Measurements from ENCODE around the gene LY6G5B.

LY6G5B gene

GRCh38 chr6:31687860-31688693 is 18.3 kb downstream of the LY6G5B start:
- no peak for TF ChIP-seq POLR2AphosphoS5 (IDR thresholded peaks at IDR 0.05; ENCODE audit: low read depth, low read length)
- TF ChIP-seq TAF1 (IDR thresholded peaks at IDR 0.05; ENCODE audit: borderline replicate concordance, insufficient read depth, low read length): no peak
- TF ChIP-seq REST (IDR thresholded peaks at IDR 0.05; ENCODE audit: insufficient read depth in 1 of 2, low read depth in 2 of 2, low read length in 2 of 2): no peak
- TF ChIP-seq SIN3A (IDR thresholded peaks at IDR 0.05; ENCODE audit: borderline replicate concordance, insufficient read depth, low read length): no peak
- no peak for TF ChIP-seq FOXP2 (optimal IDR thresholded peaks at IDR 0.05; ENCODE audit: borderline replicate concordance, extremely low read depth, extremely low read length, insufficient read depth)

GRCh38 chr6:31689249-31690110 is 19.7 kb downstream of the LY6G5B start:
- no peak for TF ChIP-seq POLR2AphosphoS5 (IDR thresholded peaks at IDR 0.05; ENCODE audit: low read depth, low read length)
- no peak for TF ChIP-seq SIN3A (IDR thresholded peaks at IDR 0.05; ENCODE audit: borderline replicate concordance, insufficient read depth, low read length)

- TF ChIP-seq SIN3A (IDR thresholded peaks at IDR 0.05; ENCODE audit: borderline replicate concordance, insufficient read depth, low read length) (no peak), POLR2AphosphoS5 (IDR thresholded peaks at IDR 0.05; ENCODE audit: low read depth, low read length) (no peak), FOXP2 (optimal IDR thresholded peaks at IDR 0.05; ENCODE audit: borderline replicate concordance, extremely low read depth, extremely low read length, insufficient read depth) (no peak), REST (IDR thresholded peaks at IDR 0.05; ENCODE audit: insufficient read depth in 1 of 2, low read depth in 2 of 2, low read length in 2 of 2) (no peak), TAF1 (IDR thresholded peaks at IDR 0.05; ENCODE audit: borderline replicate concordance, insufficient read depth, low read length) (no peak)
Measured at GRCh38 chr6:31690231-31691077, 20.7 kb downstream of the LY6G5B start.

GRCh38 chr6:31691078-31691463 is 21.3 kb downstream of the LY6G5B start:
- no peak for TF ChIP-seq REST (IDR thresholded peaks at IDR 0.05; ENCODE audit: insufficient read depth in 1 of 2, low read depth in 2 of 2, low read length in 2 of 2)
- no peak for TF ChIP-seq SIN3A (IDR thresholded peaks at IDR 0.05; ENCODE audit: borderline replicate concordance, insufficient read depth, low read length)
- TF ChIP-seq TAF1 (IDR thresholded peaks at IDR 0.05; ENCODE audit: borderline replicate concordance, insufficient read depth, low read length): no peak

GRCh38 chr6:31691564-31692108 is 21.9 kb downstream of the LY6G5B start:
- TF ChIP-seq SIN3A (IDR thresholded peaks at IDR 0.05; ENCODE audit: borderline replicate concordance, insufficient read depth, low read length): no peak
- no peak for TF ChIP-seq POLR2AphosphoS5 (IDR thresholded peaks at IDR 0.05; ENCODE audit: low read depth, low read length)
- no peak for TF ChIP-seq FOXP2 (optimal IDR thresholded peaks at IDR 0.05; ENCODE audit: borderline replicate concordance, extremely low read depth, extremely low read length, insufficient read depth)
- no peak for TF ChIP-seq TAF1 (IDR thresholded peaks at IDR 0.05; ENCODE audit: borderline replicate concordance, insufficient read depth, low read length)
- no peak for TF ChIP-seq REST (IDR thresholded peaks at IDR 0.05; ENCODE audit: insufficient read depth in 1 of 2, low read depth in 2 of 2, low read length in 2 of 2)
